Endodermal cell (in vitro differentiated cells): ENCODE measurements around the gene AMPD1. TPM values are rescaled to one million over a fixed set of nuclear protein-coding genes. Genes with fewer than 3 reads are reported as not detected.

Source experiments
- DNase-seq: peaks from one replicate; pipeline ENCODE4 v3.0.0-alpha.2; 2017
- H3K27ac ChIP-seq: 2 replicates; pipeline ENCODE4 v1.5.1; 2013; ENCODE audit warnings: mild to moderate bottlenecking, low read depth, low read length, moderate library complexity
- H3K27me3 ChIP-seq: 2 replicates; pipeline ENCODE4 v1.6.1; 2013; ENCODE audit warnings: mild to moderate bottlenecking, low read length, moderate library complexity; ENCODE audit not compliant: insufficient read depth, control insufficient read depth, poor library complexity, severe bottlenecking
- H3K36me3 ChIP-seq: 2 replicates; pipeline ENCODE4 v1.7.0; 2013; ENCODE audit warnings: mild to moderate bottlenecking, low read length, moderate library complexity; ENCODE audit not compliant: control insufficient read depth, insufficient read depth
- H3K4me1 ChIP-seq: one replicate; pipeline ENCODE4 v1.7.0; 2013; ENCODE audit warnings: low read length; ENCODE audit not compliant: control insufficient read depth, insufficient read depth
- H3K4me3 ChIP-seq: 2 replicates; pipeline ENCODE4 v1.5.1; 2013; ENCODE audit warnings: mild to moderate bottlenecking, low read length, moderate library complexity
- H3K9ac ChIP-seq: 2 replicates; pipeline ENCODE4 v1.6.1; 2013; ENCODE audit warnings: mild to moderate bottlenecking, low read length, moderate library complexity; ENCODE audit not compliant: poor library complexity, severe bottlenecking; ENCODE audit errors: extremely low read depth
- H3K9me3 ChIP-seq: 2 replicates; pipeline ENCODE4 v1.6.1; 2013; ENCODE audit warnings: mild to moderate bottlenecking, low read length, moderate library complexity; ENCODE audit not compliant: control insufficient read depth
- H3K27ac Mint-ChIP-seq: 2 replicates; pipeline ENCODE4 v1.8.0; 2020; ENCODE audit warnings: mixed read lengths
- H3K27me3 Mint-ChIP-seq: 2 replicates; pipeline ENCODE4 v1.8.0; 2021; ENCODE audit warnings: mild to moderate bottlenecking, mixed read lengths; ENCODE audit not compliant: insufficient read depth
- H3K36me3 Mint-ChIP-seq: 2 replicates; pipeline ENCODE4 v1.8.0; 2020; ENCODE audit warnings: low read depth, mixed read lengths
- H3K4me1 Mint-ChIP-seq: 2 replicates; pipeline ENCODE4 v1.8.0; 2020; ENCODE audit warnings: mixed read lengths
- H3K4me3 Mint-ChIP-seq: 2 replicates; pipeline ENCODE4 v1.8.0; 2020; ENCODE audit warnings: mild to moderate bottlenecking, moderate library complexity, mixed read lengths
- H3K9me3 Mint-ChIP-seq: 2 replicates; pipeline ENCODE4 v1.8.0; 2020; ENCODE audit warnings: mild to moderate bottlenecking, mixed read lengths
- WGBS, 2 experiments: methylation state at CpG; one replicate each; pipeline versions ENCODE4 v1.1.5 to v1.1.7; 2013; ENCODE audit warnings: missing lambda C conversion rate in 2 of 2, mixed read lengths in 1 of 2; ENCODE audit not compliant: insufficient coverage in 1 of 2, insufficient read length in 1 of 2; 5-methylcytosine and 5-hydroxymethylcytosine counted together
- total RNA-seq, 2 donors: library from RNA; stranded (reverse); fragmentation: NEBNext Ultra II Directional in 1 of 2; extraction: Animal tissue kit (Norgen Biotek cat#: 25700) in 1 of 2; gene quantifications; 2 replicates in 1 of 2; 3 replicates in 1 of 2; pipeline ENCODE4 v1.2.1, GENCODE V29; 2021
- TF ChIP-seq, protein P1 (sequence below): fragments of 200-600 bp; sonication (generic); conservative IDR thresholded peaks from 2 replicates; pipeline ENCODE4 v1.5.0; 2021; ENCODE audit warnings: antibody characterized with exemption, mild to moderate bottlenecking

The AMPD1 gene
- total RNA-seq, 2 donors from 2014 or later = not detected

DNA sequence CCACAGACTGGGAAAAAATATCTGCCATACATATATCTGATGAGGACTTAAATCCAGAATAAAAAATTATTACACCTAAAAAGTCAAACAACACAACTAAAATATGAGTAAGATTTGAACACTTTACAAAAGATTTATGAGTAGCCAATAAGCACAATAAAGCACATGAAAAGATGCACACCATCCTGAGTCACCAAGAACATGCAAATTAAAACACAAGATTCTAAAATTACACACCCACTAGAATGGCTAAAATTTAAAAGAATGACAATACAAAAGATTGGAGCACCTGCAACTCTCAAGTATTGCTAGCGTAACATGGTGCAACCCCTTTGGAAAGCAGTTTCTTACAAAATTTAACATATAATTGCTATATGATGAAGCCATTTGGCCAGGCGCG lies 56.4 kb downstream of the AMPD1 start:
- 61% methylated on average over 3 of the region's 3 CpGs; no CpG with 5 or more reads in 1 of the 2 experiments for WGBS, 2 experiments
- H3K36me3 ChIP-seq = peaks cover 5% of the 10 kb centered on the region
- no peak overlapping the region for H3K27ac ChIP-seq
- peaks cover 14% of the 10 kb centered on the region for H3K27me3 ChIP-seq
- TF ChIP-seq, protein P1, sequence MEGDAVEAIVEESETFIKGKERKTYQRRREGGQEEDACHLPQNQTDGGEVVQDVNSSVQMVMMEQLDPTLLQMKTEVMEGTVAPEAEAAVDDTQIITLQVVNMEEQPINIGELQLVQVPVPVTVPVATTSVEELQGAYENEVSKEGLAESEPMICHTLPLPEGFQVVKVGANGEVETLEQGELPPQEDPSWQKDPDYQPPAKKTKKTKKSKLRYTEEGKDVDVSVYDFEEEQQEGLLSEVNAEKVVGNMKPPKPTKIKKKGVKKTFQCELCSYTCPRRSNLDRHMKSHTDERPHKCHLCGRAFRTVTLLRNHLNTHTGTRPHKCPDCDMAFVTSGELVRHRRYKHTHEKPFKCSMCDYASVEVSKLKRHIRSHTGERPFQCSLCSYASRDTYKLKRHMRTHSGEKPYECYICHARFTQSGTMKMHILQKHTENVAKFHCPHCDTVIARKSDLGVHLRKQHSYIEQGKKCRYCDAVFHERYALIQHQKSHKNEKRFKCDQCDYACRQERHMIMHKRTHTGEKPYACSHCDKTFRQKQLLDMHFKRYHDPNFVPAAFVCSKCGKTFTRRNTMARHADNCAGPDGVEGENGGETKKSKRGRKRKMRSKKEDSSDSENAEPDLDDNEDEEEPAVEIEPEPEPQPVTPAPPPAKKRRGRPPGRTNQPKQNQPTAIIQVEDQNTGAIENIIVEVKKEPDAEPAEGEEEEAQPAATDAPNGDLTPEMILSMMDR = no peak
- peaks cover 4% of the 10 kb centered on the region for H3K4me1 ChIP-seq
- H3K9me3 ChIP-seq = peaks cover 11% of the 10 kb centered on the region
- Mint-ChIP-seq H3K36me3 (peaks cover 20% of the 10 kb centered on the region), H3K9me3 (peaks cover 10% of the 10 kb centered on the region), H3K4me3 (no peak overlapping the region), H3K27ac (no peak overlapping the region), H3K4me1 (peaks cover 14% of the 10 kb centered on the region), H3K27me3 (peaks cover 36% of the 10 kb centered on the region)
- no peak overlapping the region for H3K9ac ChIP-seq
- DNase-seq = no peak
- no peak overlapping the region for H3K4me3 ChIP-seq

DNA sequence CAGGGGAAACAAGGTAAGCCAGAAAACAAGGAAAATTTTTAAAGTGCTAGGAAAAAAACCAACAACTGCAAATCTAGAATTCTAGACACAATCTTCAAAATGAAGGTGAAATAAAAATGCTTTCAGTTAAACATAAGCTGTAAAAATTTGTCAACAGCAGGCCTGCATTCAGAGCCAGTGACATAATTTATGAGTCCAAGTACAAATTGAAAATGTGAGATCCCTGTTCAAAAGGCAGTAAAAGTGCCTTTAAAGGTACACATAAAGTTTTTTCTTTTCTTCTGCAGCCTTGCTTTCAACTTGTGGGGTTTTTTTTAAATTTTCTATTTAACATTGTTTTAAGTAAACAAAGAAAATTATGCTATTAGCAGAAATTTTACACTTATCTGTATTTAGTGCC lies 62.9 kb downstream of the AMPD1 start:
- DNase-seq = no peak
- no peak overlapping the region for H3K9ac ChIP-seq
- H3K27ac Mint-ChIP-seq = no peak overlapping the region
- peaks cover 8% of the 10 kb centered on the region for H3K36me3 Mint-ChIP-seq
- H3K4me1 ChIP-seq = no peaks in the 10 kb centered on the region
- H3K4me1 Mint-ChIP-seq = no peaks in the 10 kb centered on the region
- no peaks in the 10 kb centered on the region for H3K9me3 ChIP-seq
- no peak overlapping the region for H3K4me3 ChIP-seq
- TF ChIP-seq, protein P1 = no peak
- H3K27me3 Mint-ChIP-seq = peaks cover 7% of the 10 kb centered on the region
- H3K27me3 ChIP-seq = no peaks in the 10 kb centered on the region
- no peak overlapping the region for H3K4me3 Mint-ChIP-seq
- H3K36me3 ChIP-seq = no peaks in the 10 kb centered on the region
- H3K9me3 Mint-ChIP-seq = no peaks in the 10 kb centered on the region
- no peak overlapping the region for H3K27ac ChIP-seq

DNA sequence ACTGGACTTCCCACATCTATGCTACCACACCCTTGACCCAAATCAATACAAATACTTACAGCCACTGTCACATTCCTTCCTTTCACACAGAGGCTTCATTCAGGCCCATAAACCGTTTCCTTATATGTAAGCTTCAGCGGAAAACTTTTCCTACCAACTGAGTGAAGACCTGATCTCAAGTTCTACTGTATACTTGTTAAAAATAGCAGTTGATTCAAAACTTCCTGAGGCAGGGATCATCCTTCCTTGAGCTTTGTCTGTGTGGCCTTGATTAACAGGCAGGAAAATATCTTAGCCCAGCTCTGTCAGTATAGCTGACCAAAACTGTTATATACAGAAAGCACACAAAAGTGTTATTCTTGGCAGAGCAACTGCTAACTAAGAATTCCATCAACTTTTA lies 68.2 kb downstream of the AMPD1 start:
- H3K27me3 ChIP-seq = no peaks in the 10 kb centered on the region
- 42% methylated on average over 2 of the region's 2 CpGs for WGBS, 2 experiments
- H3K27ac ChIP-seq = no peak overlapping the region
- H3K36me3 Mint-ChIP-seq = peaks cover 16% of the 10 kb centered on the region
- H3K4me3 ChIP-seq = no peak overlapping the region
- no peak overlapping the region for H3K9ac ChIP-seq
- peaks cover 3% of the 10 kb centered on the region for H3K36me3 ChIP-seq
- DNase-seq = no peak
- no peaks in the 10 kb centered on the region for H3K4me1 ChIP-seq
- H3K27me3 Mint-ChIP-seq = peaks cover 2% of the 10 kb centered on the region
- H3K27ac Mint-ChIP-seq = no peak overlapping the region
- H3K4me3 Mint-ChIP-seq = no peak overlapping the region
- no peaks in the 10 kb centered on the region for H3K9me3 ChIP-seq
- TF ChIP-seq, protein P1 = no peak
- H3K4me1 Mint-ChIP-seq = peaks cover 2% of the 10 kb centered on the region
- H3K9me3 Mint-ChIP-seq = no peaks in the 10 kb centered on the region
